ENCODE measurements around the gene ARHGEF17.
A peak's percentile ranks its signal among the peaks of the same experiment; 100 is the strongest.

ARHGEF17 gene

GRCh38 chr11:73295241-73295995 lies 12.7 kb upstream of the ARHGEF17 start:
- no peaks in the 10 kb centered on the region for H3K4me1 Mint-ChIP-seq
- no peaks in the 10 kb centered on the region for H3K9me3 Mint-ChIP-seq
- TF ChIP-seq CTCF (IDR thresholded peaks at IDR 0.05; ENCODE audit: unreplicated experiment in 3 of 3): peak; percentile 86 to 90 (median 87)
- H3K27ac Mint-ChIP-seq: no peak overlapping the region
- H3K4me3 Mint-ChIP-seq: no peak overlapping the region
- no peaks in the 10 kb centered on the region for H3K36me3 Mint-ChIP-seq (ENCODE audit: low read depth)
- H3K27me3 Mint-ChIP-seq (ENCODE audit: low read depth): peaks cover 36% of the 10 kb centered on the region

DNA sequence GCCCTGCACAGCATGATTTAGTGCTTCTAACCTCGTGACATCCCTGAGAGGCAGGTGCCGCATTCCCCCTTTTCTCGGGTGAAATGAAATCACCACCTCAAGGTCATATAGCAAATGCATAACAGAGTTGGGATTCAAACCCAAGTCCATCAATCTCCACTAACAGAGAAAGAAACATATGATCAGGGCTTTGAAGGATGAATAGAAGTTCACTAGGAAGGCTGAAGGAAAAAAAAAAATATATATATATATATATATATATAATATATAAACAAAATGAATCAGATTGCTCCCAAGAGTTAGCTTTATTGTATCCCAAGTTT lies 12.1 kb upstream of the ARHGEF17 start:
- peaks cover 32% of the 10 kb centered on the region for H3K27me3 Mint-ChIP-seq (ENCODE audit: low read depth)
- no peak overlapping the region for H3K4me3 Mint-ChIP-seq
- TF ChIP-seq CTCF (IDR thresholded peaks at IDR 0.05; ENCODE audit: unreplicated experiment in 3 of 3): no peak
- H3K9me3 Mint-ChIP-seq: no peaks in the 10 kb centered on the region
- H3K4me1 Mint-ChIP-seq: no peaks in the 10 kb centered on the region
- H3K27ac Mint-ChIP-seq: no peak overlapping the region
- no peaks in the 10 kb centered on the region for H3K36me3 Mint-ChIP-seq (ENCODE audit: low read depth)

GRCh38 chr11:73296501-73297230 lies 11.4 kb upstream of the ARHGEF17 start:
- Mint-ChIP-seq H3K36me3 (ENCODE audit: low read depth) (no peaks in the 10 kb centered on the region), H3K27me3 (ENCODE audit: low read depth) (peaks cover 26% of the 10 kb centered on the region), H3K4me3 (no peak overlapping the region), H3K27ac (no peak overlapping the region), H3K9me3 (no peaks in the 10 kb centered on the region), H3K4me1 (no peaks in the 10 kb centered on the region)
- no peak for TF ChIP-seq CTCF (IDR thresholded peaks at IDR 0.05; ENCODE audit: unreplicated experiment in 3 of 3)

- Mint-ChIP-seq H3K4me3 (no peak overlapping the region), H3K36me3 (ENCODE audit: low read depth) (no peaks in the 10 kb centered on the region), H3K27ac (no peak overlapping the region), H3K27me3 (ENCODE audit: low read depth) (peaks cover 20% of the 10 kb centered on the region), H3K9me3 (no peaks in the 10 kb centered on the region), H3K4me1 (no peaks in the 10 kb centered on the region)
- TF ChIP-seq CTCF (IDR thresholded peaks at IDR 0.05; ENCODE audit: unreplicated experiment in 3 of 3): no peak
These were observed 10.9 kb upstream of the ARHGEF17 start for GRCh38 chr11:73297231-73297590.

- H3K36me3 Mint-ChIP-seq (ENCODE audit: low read depth): no peaks in the 10 kb centered on the region
- no peaks in the 10 kb centered on the region for H3K9me3 Mint-ChIP-seq
- no peak overlapping the region for H3K4me3 Mint-ChIP-seq
- no peak for TF ChIP-seq CTCF (IDR thresholded peaks at IDR 0.05; ENCODE audit: unreplicated experiment in 3 of 3)
- H3K4me1 Mint-ChIP-seq: no peaks in the 10 kb centered on the region
- peaks cover 19% of the 10 kb centered on the region for H3K27me3 Mint-ChIP-seq (ENCODE audit: low read depth)
- no peak overlapping the region for H3K27ac Mint-ChIP-seq
These were observed 10.4 kb upstream of the ARHGEF17 start for GRCh38 chr11:73297702-73298101.

DNA sequence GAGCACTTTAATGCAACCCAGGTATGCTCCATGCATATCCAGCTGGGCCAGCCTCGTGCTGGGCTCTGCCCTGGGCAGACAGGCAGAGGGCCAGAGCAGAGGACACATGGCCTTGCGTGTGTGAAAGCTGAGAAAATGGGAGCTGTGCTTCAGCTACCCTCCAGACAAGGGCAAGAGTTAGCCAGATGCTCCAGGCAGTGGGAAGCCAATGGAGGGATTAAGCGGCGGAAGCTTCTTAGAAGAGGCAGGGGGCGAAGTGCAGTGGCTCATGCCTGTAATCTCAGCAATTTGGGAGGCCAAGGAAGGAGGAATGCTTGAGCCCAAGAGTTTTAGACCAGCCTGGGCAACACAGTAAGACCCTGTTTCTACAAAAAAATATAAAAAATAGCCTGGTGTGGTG lies 9.8 kb upstream of the ARHGEF17 start:
- Mint-ChIP-seq H3K27ac (no peak overlapping the region), H3K36me3 (ENCODE audit: low read depth) (no peaks in the 10 kb centered on the region), H3K9me3 (no peaks in the 10 kb centered on the region), H3K4me3 (no peak overlapping the region), H3K27me3 (ENCODE audit: low read depth) (peaks cover 14% of the 10 kb centered on the region), H3K4me1 (no peaks in the 10 kb centered on the region)
- TF ChIP-seq CTCF (IDR thresholded peaks at IDR 0.05; ENCODE audit: unreplicated experiment in 3 of 3): no peak

Data from nephron (organoid).